H1 (cell line): ENCODE measurements around the gene DGKI. TPM values are rescaled to one million over a fixed set of nuclear protein-coding genes. Genes with fewer than 3 reads are reported as not detected.

ENCODE experiments used
- CTCF ChIA-PET: fragments of 300-600 bp; sonication (Branson Sonifier 250); formaldehyde crosslinking; loops from one replicate; lab custom pipeline; 2021; ENCODE audit not compliant: partially characterized antibody; lab: Charles Lee
- POLR2A ChIA-PET: fragments of 300-600 bp; sonication (Branson Sonifier 250); formaldehyde crosslinking; loops from one replicate; lab custom pipeline; 2021; ENCODE audit warnings: inconsistent platforms; ENCODE audit not compliant: partially characterized antibody; lab: Charles Lee
- DNase-seq, 2 experiments: peaks; one replicate each; pipeline versions ENCODE4 v3.0.0 to v3.0.0-alpha.2; 2010 to 2022; ENCODE audit warnings: low spot score in 2 of 2, low read depth in 1 of 2, mixed read lengths in 1 of 2
- FAIRE-seq: peaks from 2 replicates; lab custom pipeline; 2011; peaks lifted over from hg19 to GRCh38; lab: Jason Lieb, UNC
- H2AFZ ChIP-seq: 2 replicates; pipeline ENCODE4 v1.8.1; 2012; ENCODE audit warnings: low read length, inconsistent platforms
- H2AK5ac ChIP-seq: 2 replicates; pipeline ENCODE4 v1.6.1; 2013; ENCODE audit warnings: low read depth, low read length
- H2BK120ac ChIP-seq: replicated peaks from 2 replicates; pipeline ENCODE3; 2013; ENCODE audit warnings: low read depth, low read length, inconsistent platforms
- H2BK12ac ChIP-seq: 2 replicates; pipeline ENCODE4 v1.6.1; 2013; ENCODE audit warnings: low read depth, low read length
- H2BK15ac ChIP-seq: 2 replicates; pipeline ENCODE4 v1.6.1; 2013; ENCODE audit warnings: low read length
- H2BK20ac ChIP-seq: 2 replicates; pipeline ENCODE4 v1.6.1; 2013; ENCODE audit warnings: low read length
- H2BK5ac ChIP-seq: 2 replicates; pipeline ENCODE4 v1.6.1; 2013; ENCODE audit warnings: low read depth, low read length
- H3K14ac ChIP-seq: 2 replicates; pipeline ENCODE4 v1.6.1; 2013; ENCODE audit warnings: inconsistent platforms; ENCODE audit not compliant: insufficient read length
- H3K18ac ChIP-seq: 2 replicates; pipeline ENCODE4 v1.6.1; 2013; ENCODE audit warnings: low read length; ENCODE audit errors: extremely low read depth
- H3K23ac ChIP-seq: 2 replicates; pipeline ENCODE4 v1.6.1; 2013; ENCODE audit warnings: inconsistent platforms; ENCODE audit not compliant: insufficient read length
- H3K23me2 ChIP-seq: 2 replicates; pipeline ENCODE4 v1.6.1; 2013; ENCODE audit warnings: low read depth, low read length
- H3K27ac ChIP-seq: 2 replicates; pipeline ENCODE4 v1.6.1; 2011; ENCODE audit warnings: low read depth, low read length, inconsistent platforms
- H3K27me3 ChIP-seq, 4 experiments: replicated peaks in 1 of 4; 1 replicate in 1 of 4; 2 replicates in 3 of 4; pipeline versions ENCODE4 v1.6.1 to v1.8.1; 2011 to 2013; ENCODE audit warnings: low read length in 3 of 4, mild to moderate bottlenecking in 3 of 4, inconsistent platforms in 2 of 4, mixed read lengths in 2 of 4, moderate library complexity in 1 of 4; ENCODE audit not compliant: control insufficient read depth in 3 of 4, insufficient read depth in 3 of 4; ENCODE audit errors: extremely low read depth in 1 of 4
- H3K36me3 ChIP-seq, 4 experiments: 2 replicates each; pipeline versions ENCODE4 v1.6.1 to v1.8.1; 2011 to 2013; ENCODE audit warnings: mild to moderate bottlenecking in 4 of 4, low read length in 3 of 4, moderate library complexity in 2 of 4, control low read depth in 1 of 4, inconsistent platforms in 1 of 4; ENCODE audit not compliant: insufficient read depth in 4 of 4, control insufficient read depth in 2 of 4
- H3K4ac ChIP-seq: replicated peaks from 2 replicates; pipeline ENCODE3; 2013; ENCODE audit warnings: low read length, low read depth, mixed read lengths, inconsistent platforms; ENCODE audit not compliant: insufficient read length
- H3K4me1 ChIP-seq, 4 experiments: replicated peaks in 1 of 4; 1 replicate in 1 of 4; 2 replicates in 3 of 4; pipeline versions ENCODE4 v1.6.1 to v1.8.1; 2011 to 2013; ENCODE audit warnings: low read length in 3 of 4, inconsistent platforms in 2 of 4, mixed read lengths in 1 of 4; ENCODE audit not compliant: insufficient read depth in 4 of 4, control insufficient read depth in 3 of 4
- H3K4me2 ChIP-seq, 2 experiments: 2 replicates each; pipeline versions ENCODE4 v1.6.1 to v1.8.1; 2011 to 2013; ENCODE audit warnings: low read depth in 2 of 2, low read length in 2 of 2, control low read depth in 1 of 2, inconsistent platforms in 1 of 2, mild to moderate bottlenecking in 1 of 2; ENCODE audit not compliant: insufficient read depth in 1 of 2
- H3K4me3 ChIP-seq, 4 experiments: fragments of 200-600, 300-600 bp in 1 of 4; sonication (generic), shearing (Covaris generic), sonication (Bioruptor Twin) in 1 of 4; 2 replicates each; pipeline versions ENCODE4 v1.5.1 to v1.8.1; 2011 to 2016; ENCODE audit warnings: low read length in 4 of 4, low read depth in 3 of 4, control low read depth in 2 of 4, inconsistent platforms in 2 of 4, mild to moderate bottlenecking in 2 of 4, mixed read lengths in 1 of 4, moderate library complexity in 1 of 4; ENCODE audit not compliant: insufficient read depth in 2 of 4; ENCODE audit errors: extremely low read depth in 1 of 4
- H3K56ac ChIP-seq: replicated peaks from 2 replicates; pipeline ENCODE3; 2013; ENCODE audit warnings: low read depth, mild to moderate bottlenecking, mixed read lengths, low read length, inconsistent platforms; ENCODE audit not compliant: insufficient read length
- H3K79me1 ChIP-seq: 2 replicates; pipeline ENCODE4 v1.6.1; 2013; ENCODE audit warnings: low read depth, low read length, control low read depth
- H3K79me2 ChIP-seq, 2 experiments: 2 replicates each; pipeline versions ENCODE4 v1.6.1 to v1.8.1; 2012 to 2013; ENCODE audit warnings: low read length in 2 of 2, mild to moderate bottlenecking in 2 of 2, inconsistent platforms in 1 of 2; ENCODE audit not compliant: insufficient read depth in 2 of 2, control insufficient read depth in 1 of 2
- H3K9ac ChIP-seq, 4 experiments: replicated peaks in 1 of 4; 1 replicate in 1 of 4; 2 replicates in 3 of 4; pipeline versions ENCODE4 v1.6.1 to v1.8.1; 2011 to 2013; ENCODE audit warnings: low read depth in 3 of 4, low read length in 3 of 4, control low read depth in 2 of 4, mild to moderate bottlenecking in 2 of 4, moderate library complexity in 2 of 4, inconsistent platforms in 1 of 4; ENCODE audit errors: extremely low read depth in 1 of 4
- H3K9me3 ChIP-seq, 2 experiments: 2 replicates each; pipeline versions ENCODE4 v1.6.1 to v1.8.1; 2012 to 2013; ENCODE audit warnings: mild to moderate bottlenecking in 2 of 2, moderate library complexity in 2 of 2, control low read depth in 1 of 2, inconsistent platforms in 1 of 2, low read depth in 1 of 2, low read length in 1 of 2, mixed read lengths in 1 of 2; ENCODE audit not compliant: insufficient read depth in 2 of 2
- H4K20me1 ChIP-seq, 2 experiments: replicated peaks in 1 of 2; 2 replicates each; pipeline versions ENCODE3 to v1.8.1; 2011 to 2013; ENCODE audit warnings: inconsistent platforms in 2 of 2, low read length in 2 of 2, mild to moderate bottlenecking in 1 of 2; ENCODE audit not compliant: insufficient read depth in 2 of 2, control insufficient read depth in 1 of 2
- H4K5ac ChIP-seq: 2 replicates; pipeline ENCODE4 v1.6.1; 2013; ENCODE audit warnings: low read length, low read depth, mixed read lengths, inconsistent platforms; ENCODE audit not compliant: insufficient read length
- H4K8ac ChIP-seq: 2 replicates; pipeline ENCODE4 v1.8.0; 2013; ENCODE audit warnings: mild to moderate bottlenecking, moderate library complexity, low read length, inconsistent platforms; ENCODE audit not compliant: insufficient read depth; ENCODE audit errors: extremely low read depth
- H4K91ac ChIP-seq: replicated peaks from 2 replicates; pipeline ENCODE3; 2013; ENCODE audit warnings: low read length, mixed read lengths, inconsistent platforms; ENCODE audit not compliant: insufficient read length
- E2F6 ChIP-seq: IDR thresholded peaks from 2 replicates; pipeline ENCODE4 v1.6.1; 2012; ENCODE audit warnings: inconsistent platforms
- RFX5 ChIP-seq: IDR thresholded peaks from 2 replicates; pipeline ENCODE4 v1.6.1; 2011; ENCODE audit warnings: low read depth, low read length, improper control_type of control experiment, borderline replicate concordance
- WGBS, 2 experiments: shearing (Covaris generic) in 1 of 2; methylation state at CpG; one replicate each; pipeline versions ENCODE4 v1.1.6 to v1.1.7; 2013 to 2015; ENCODE audit warnings: low lambda C conversion rate in 2 of 2, mixed read lengths in 2 of 2, inconsistent platforms in 1 of 2, low coverage in 1 of 2, missing lambda C conversion rate in 1 of 2; ENCODE audit not compliant: insufficient replicate concordance in 2 of 2, insufficient coverage in 1 of 2, insufficient read length in 1 of 2; ENCODE audit errors: extremely low coverage in 1 of 2, missing lambda C conversion rate in 1 of 2; 5-methylcytosine and 5-hydroxymethylcytosine counted together
- polyA plus RNA-seq, 7 experiments: library from polyadenylated mRNA; depleted of rRNA in 3 of 7; stranded (reverse) in 5 of 7; unstranded in 2 of 7; fragments of >200 nt in 5 of 7; fragments of 200-250 nt in 2 of 7; gene quantifications; 1 replicate in 5 of 7; 2 replicates in 1 of 7; 4 replicates in 1 of 7; pipeline versions ENCODE4 v1.2.1 to v1.2.3, GENCODE V29; 2011 to 2013; ENCODE audit warnings: missing spikeins in 2 of 7, mixed read lengths in 2 of 7
- total RNA-seq: library from RNA; stranded (reverse); fragmentation: NEBNext Ultra II Directional; extraction: Animal tissue kit (Norgen Biotek cat#: 25700); gene quantifications from 2 replicates; pipeline ENCODE4 v1.2.1, GENCODE V29; 2021

The DGKI gene
- total and polyA plus RNA-seq, 2 of the 8 experiments (the other 6 are each of a cell fraction or from before 2014, with no cell fraction given), result 0.20 to 0.71 TPM

- no peak overlapping the region for H2AFZ ChIP-seq
- H3K79me2 ChIP-seq, result no peaks in the 10 kb centered on the region
- no peak overlapping the region for H2BK5ac ChIP-seq
- DNase-seq (no peak), FAIRE-seq (no peak)
- H3K56ac ChIP-seq, result no peak overlapping the region
- ChIA-PET POLR2A (interaction anchor here (0.6 kb wide), 1 partner anchor 1019 kb away, joined by 3 read pairs; no protein-coding TSS in a partner anchor), CTCF (interaction anchor here (0.6 to 2.8 kb wide), 4 partner anchors 9 to 998 kb away, joined by 3 to 11 read pairs (median 4); partner anchors contain the start of gene PTN)
- H3K23ac ChIP-seq, result no peak overlapping the region
- H2AK5ac ChIP-seq, result no peak overlapping the region
- H2BK20ac ChIP-seq, result no peak overlapping the region
- no peak overlapping the region for H3K27ac ChIP-seq
- H4K91ac ChIP-seq, result no peak overlapping the region
- no peaks in the 10 kb centered on the region for H3K79me1 ChIP-seq
- no peak overlapping the region for H3K4ac ChIP-seq
- H3K9me3 ChIP-seq, result no peaks in the 10 kb centered on the region
- no peaks in the 10 kb centered on the region for H3K27me3 ChIP-seq
- H4K8ac ChIP-seq, result no peak overlapping the region
- H3K23me2 ChIP-seq, result no peaks in the 10 kb centered on the region
- H2BK12ac ChIP-seq, result no peak overlapping the region
- 93% methylated on average over 3 of the region's 3 CpGs; no CpG with 5 or more reads in 1 of the 2 experiments for WGBS, 2 experiments
- H3K4me2 ChIP-seq, result no peak overlapping the region
- no peak overlapping the region for H3K4me3 ChIP-seq
- no peak overlapping the region for H3K14ac ChIP-seq
- no peaks in the 10 kb centered on the region for H4K20me1 ChIP-seq
- no peak overlapping the region for H3K18ac ChIP-seq
- H3K4me1 ChIP-seq, result no peaks in the 10 kb centered on the region
- no peaks in the 10 kb centered on the region for H3K36me3 ChIP-seq
- H3K9ac ChIP-seq, result no peak overlapping the region
- no peak overlapping the region for H2BK15ac ChIP-seq
- H4K5ac ChIP-seq, result no peak overlapping the region
- TF ChIP-seq RFX5 (no peak), E2F6 (no peak)
- H2BK120ac ChIP-seq, result no peak overlapping the region
Observed at GRCh38 chr7:137446025-137446424, 400.7 kb downstream of the DGKI start.
